Stimulated activated CD8-positive, alpha-beta memory T cell treated with anti-CD3 and anti-CD28 coated beads, Interleukin-7, amount 100 ng/mL, for 4 hours (primary cell): ENCODE data around the gene LAMP1.
"Not testable (repeated sequence)": the region's sequence is repeated elsewhere in the genome, so short reads cannot be mapped to it uniquely, and the experiment has no call there.

Experiments used
- DNase-seq, 2 donors: peaks; one replicate each; pipeline ENCODE4 v3.0.0-alpha.2; 2020; ENCODE audit warnings: low read depth in 2 of 2

Gene LAMP1

DNA sequence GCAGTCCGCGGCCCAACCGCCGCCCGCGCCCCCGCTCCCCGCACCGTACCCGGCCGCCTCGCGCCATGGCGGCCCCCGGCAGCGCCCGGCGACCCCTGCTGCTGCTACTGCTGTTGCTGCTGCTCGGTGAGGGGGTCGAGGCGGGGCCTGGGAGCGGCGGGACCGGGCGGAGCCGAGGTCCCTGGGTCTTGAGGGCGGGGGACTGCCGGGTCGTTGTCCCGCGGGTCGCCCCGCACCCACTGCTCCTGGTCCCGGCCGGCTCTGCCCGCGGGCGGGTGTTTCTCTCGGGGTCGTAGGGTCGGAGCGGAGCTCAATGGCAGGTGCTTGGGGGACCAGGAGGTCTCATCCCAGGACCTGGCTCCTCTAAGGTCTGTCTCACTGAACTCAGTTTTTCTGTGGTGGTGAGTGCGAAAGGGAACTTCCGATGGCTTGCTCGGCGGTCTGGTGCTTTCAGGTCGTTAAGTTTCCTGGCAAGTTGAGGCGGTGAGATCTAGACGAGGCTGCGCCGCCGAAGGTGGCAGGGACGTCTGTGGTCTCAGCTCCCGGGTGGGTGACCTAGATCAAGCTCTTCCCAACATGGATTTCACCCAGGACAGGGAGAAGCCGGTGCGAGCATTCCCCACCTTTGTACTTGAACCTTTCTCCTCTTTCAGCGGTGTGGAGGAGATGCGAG, 467 bp downstream of the LAMP1 start:
- peak; percentile 39 to 41 for DNase-seq

DNA sequence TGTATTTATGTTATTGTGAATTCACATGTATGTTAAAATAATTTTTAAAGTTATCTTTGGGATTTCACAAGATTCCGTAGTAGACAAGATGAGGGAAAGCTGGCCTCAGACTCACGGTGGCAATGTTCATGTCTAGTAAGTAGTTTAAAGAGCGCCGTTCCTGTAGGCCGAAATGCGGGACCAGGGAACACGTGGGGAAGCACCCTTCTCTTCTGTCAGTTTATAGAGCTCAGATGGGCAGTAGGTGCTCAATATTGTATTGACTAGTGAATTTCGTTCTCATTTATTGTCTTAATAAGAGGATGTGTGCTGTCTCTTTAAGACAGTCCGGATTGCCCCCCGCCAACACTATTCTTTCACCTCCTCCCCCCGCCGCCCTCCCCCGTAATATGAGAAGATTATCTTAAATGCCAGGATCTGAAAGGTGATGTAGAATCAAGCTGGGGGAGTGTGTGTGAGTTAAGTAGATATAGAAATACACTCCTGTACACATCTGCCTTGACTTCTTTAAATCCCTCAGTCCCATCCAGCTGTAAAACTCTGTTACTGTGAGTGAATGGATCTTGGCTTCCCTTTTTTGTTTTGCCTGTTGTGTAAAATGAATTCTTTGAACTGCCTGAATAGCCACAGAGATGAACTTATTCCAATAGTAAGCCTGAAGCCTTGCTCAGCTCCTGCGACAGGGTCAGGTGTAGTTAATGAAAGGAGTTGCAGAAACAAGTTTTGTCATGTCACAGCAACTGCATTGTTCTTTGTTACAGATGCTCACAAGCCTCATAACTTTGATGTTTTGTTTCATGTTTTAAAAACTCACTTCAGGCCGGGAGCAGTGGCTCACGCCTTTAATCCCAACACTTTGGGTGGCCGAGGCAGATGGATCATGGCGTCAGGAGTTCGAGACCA, 1.3 kb downstream of the LAMP1 start:
- DNase-seq, result peak in 1 of 2 donors; percentile 1

- no peak for DNase-seq
Measured at GRCh38 chr13:113299951-113300350, 2.9 kb downstream of the LAMP1 start.

GRCh38 chr13:113302986-113303385, 5.9 kb downstream of the LAMP1 start:
- DNase-seq, result no peak

DNA sequence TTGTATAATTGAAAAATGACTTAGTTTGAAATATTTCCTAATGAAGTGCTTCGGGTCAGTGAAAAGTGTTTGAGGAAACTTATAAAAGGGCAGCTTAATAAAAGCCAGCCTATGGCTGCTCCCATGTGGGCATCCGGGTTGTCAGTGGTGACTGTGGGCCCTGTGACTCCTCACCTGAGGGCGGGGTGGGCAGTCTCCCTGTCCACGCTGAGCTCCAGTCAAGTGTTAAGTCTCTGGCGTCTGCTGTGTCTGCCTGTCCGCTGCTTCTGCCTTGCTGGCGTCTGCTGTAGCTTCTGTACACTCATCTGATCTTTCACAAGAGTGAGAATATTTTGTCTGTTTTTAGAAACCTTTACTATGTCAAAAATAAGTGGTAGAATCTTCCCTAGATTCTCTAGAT, 7.1 kb downstream of the LAMP1 start:
- no peak for DNase-seq

GRCh38 chr13:113305208-113305607, 8.2 kb downstream of the LAMP1 start:
- no peak for DNase-seq

DNA sequence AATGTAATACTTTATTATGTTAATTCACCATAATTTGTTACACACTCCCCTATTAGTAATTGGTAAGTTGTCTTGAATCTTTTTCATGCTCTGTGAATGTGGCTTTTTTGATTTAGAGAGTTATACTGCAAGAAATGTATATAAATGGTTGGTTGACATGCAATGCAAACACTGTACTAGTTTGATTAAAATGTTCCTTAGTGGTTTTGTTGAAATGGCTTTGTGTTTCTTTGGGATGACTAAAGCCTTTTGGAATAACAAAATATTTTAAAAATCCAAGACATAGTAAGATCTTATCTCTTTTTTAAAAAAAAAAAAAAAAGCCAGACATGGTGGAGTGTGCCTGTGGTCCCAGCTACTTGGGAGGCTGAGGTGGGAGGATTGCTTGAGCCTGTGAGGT, 10.5 kb downstream of the LAMP1 start:
- no peak for DNase-seq

DNA sequence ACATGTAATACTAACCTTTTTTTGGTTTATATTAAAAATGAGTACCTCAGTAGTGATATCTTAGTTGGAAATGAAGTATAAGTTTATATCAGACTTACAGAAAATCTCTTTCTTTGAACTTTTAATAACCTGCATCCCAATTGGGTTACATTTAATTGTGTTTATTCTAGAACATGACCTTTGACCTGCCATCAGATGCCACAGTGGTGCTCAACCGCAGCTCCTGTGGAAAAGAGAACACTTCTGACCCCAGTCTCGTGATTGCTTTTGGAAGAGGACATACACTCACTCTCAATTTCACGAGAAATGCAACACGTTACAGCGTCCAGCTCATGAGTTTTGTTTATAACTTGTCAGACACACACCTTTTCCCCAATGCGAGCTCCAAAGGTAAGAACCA, 12.4 kb downstream of the LAMP1 start:
- no peak for DNase-seq

DNA sequence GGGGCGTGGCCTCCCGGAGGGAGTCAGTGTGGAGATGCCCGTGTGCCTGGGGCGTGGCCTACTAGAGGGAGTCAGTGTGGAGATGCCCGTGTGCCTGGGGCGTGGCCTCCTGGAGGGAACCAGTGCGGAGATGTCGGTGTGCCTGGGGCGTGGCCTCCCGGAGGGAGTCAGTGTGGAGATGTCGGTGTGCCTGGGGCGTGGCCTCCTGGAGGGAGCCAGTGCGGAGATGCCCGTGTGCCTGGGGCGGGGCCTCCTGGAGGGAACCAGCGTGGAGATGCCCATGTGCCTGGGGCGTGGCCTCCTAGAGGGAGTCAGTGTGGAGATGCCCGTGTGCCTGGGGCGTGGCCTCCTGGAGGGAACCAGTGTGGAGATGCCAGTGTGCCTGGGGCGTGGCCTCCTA, 17.1 kb downstream of the LAMP1 start:
- DNase-seq, result not testable (repeated sequence)

GRCh38 chr13:113314895-113315470, 17.9 kb downstream of the LAMP1 start:
- DNase-seq, result not testable (repeated sequence)

- no peak for DNase-seq
Measured at GRCh38 chr13:113315992-113316391, 19.0 kb downstream of the LAMP1 start.

- DNase-seq, result no peak
Measured at GRCh38 chr13:113317031-113317430, 20.0 kb downstream of the LAMP1 start.

- DNase-seq, result no peak
Measured at GRCh38 chr13:113318956-113319355, 21.9 kb downstream of the LAMP1 start.

GRCh38 chr13:113319371-113319770, 22.3 kb downstream of the LAMP1 start:
- no peak for DNase-seq

GRCh38 chr13:113320226-113320875, 23.3 kb downstream of the LAMP1 start:
- no peak for DNase-seq

GRCh38 chr13:113321546-113321945, 24.5 kb downstream of the LAMP1 start:
- no peak for DNase-seq

- no peak for DNase-seq
Measured at GRCh38 chr13:113322043-113322461, 25.0 kb downstream of the LAMP1 start.

DNA sequence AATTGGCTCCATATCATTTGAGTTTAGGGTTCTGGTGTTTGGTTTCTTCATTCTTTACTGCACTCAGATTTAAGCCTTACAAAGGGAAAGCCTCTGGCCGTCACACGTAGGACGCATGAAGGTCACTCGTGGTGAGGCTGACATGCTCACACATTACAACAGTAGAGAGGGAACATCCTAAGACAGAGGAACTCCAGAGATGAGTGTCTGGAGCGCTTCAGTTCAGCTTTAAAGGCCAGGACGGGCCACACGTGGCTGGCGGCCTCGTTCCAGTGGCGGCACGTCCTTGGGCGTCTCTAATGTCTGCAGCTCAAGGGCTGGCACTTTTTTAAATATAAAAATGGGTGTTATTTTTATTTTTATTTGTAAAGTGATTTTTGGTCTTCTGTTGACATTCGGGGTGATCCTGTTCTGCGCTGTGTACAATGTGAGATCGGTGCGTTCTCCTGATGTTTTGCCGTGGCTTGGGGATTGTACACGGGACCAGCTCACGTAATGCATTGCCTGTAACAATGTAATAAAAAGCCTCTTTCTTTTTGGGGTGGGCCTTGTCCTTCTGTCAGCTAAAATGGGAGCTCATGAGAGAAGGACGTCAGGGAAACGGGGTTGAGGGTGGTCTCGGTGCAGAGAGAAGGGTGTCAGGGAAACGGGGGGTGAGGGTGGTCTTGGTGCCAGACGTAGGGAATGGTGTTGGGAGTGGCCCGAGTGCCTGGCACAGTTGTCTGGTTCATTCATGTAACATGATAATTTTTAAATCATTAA, 26.0 kb downstream of the LAMP1 start:
- DNase-seq, result no peak

DNA sequence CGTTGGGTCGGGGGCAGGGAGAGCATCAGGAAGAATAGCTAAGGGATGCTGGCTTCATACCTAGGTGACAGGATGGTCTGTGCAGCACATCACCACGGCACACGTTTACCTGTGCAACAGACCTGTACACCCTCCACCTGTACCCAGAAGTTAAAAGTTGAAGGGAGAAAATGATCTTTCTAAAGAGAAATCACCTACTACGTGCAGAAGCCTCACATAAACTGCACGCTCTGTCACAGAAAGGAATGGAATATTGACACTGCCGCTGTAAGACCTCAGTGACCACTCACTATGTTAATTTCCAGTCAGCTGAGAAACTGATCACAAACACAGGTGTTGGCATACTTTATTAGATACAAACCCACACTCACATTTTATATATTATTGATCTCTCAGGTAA, 26.8 kb downstream of the LAMP1 start:
- DNase-seq, result no peak

GRCh38 chr13:113324398-113324797, 27.4 kb downstream of the LAMP1 start:
- no peak for DNase-seq

- DNase-seq, result no peak
Measured at GRCh38 chr13:113325779-113326178, 28.7 kb downstream of the LAMP1 start.

DNA sequence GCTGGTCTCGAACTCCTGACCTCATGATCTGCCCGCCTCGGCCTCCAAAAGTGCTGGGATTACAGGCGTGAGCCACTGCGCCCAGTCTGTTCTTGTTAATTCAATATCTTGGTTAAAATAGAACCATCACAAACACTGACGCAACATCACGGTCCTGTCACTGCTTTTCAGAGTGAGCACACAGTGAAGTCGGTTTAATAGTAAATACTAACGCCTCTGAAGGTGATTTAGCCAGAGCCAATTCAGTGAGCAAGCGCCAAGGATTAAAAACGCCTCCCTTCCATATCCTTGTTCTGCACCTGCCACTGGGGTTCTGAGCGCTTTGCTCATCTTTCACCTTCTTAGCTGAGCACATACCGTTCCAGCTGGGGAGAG, 30.3 kb downstream of the LAMP1 start:
- DNase-seq, result no peak
